Keratinocyte (primary cell): ENCODE data around the gene ANKS1A.

Source experiments
- CTCF ChIP-seq, 3 experiments: IDR thresholded peaks in 1 of 3; conservative IDR thresholded peaks in 1 of 3; optimal IDR thresholded peaks in 1 of 3; 2 replicates in 2 of 3; 3 replicates in 1 of 3; pipeline versions ENCODE3 to v1.5.1; 2011; ENCODE audit warnings: low read length in 3 of 3, mild to moderate bottlenecking in 3 of 3, moderate library complexity in 2 of 3, control low read depth in 1 of 3, inconsistent platforms in 1 of 3; ENCODE audit not compliant: insufficient read depth in 2 of 3; ENCODE audit errors: extremely low read depth in 1 of 3
- EZH2 ChIP-seq: IDR thresholded peaks from one replicate; pipeline ENCODE4 v1.6.1; 2012; ENCODE audit warnings: inconsistent platforms, mild to moderate bottlenecking, low read length, moderate library complexity

- no peak for TF ChIP-seq CTCF (optimal IDR thresholded peaks at IDR 0.05 in 1 of 3, IDR thresholded peaks at IDR 0.05 in 1 of 3, conservative IDR thresholded peaks at IDR 0.05 in 1 of 3; ENCODE audit: extremely low read depth in 1 of 3, insufficient read depth in 2 of 3, low read length in 3 of 3)
- TF ChIP-seq EZH2: no peak
These were observed 60.6 kb downstream of the ANKS1A start for GRCh38 chr6:34949636-34950035.
